ENCODE measurements around the gene NPC1. TPM values are rescaled to one million over a fixed set of nuclear protein-coding genes. Genes with fewer than 3 reads are reported as not detected.

The NPC1 gene
- total RNA-seq, 1 donor from 2014 or later, result 43.3 TPM

DNA sequence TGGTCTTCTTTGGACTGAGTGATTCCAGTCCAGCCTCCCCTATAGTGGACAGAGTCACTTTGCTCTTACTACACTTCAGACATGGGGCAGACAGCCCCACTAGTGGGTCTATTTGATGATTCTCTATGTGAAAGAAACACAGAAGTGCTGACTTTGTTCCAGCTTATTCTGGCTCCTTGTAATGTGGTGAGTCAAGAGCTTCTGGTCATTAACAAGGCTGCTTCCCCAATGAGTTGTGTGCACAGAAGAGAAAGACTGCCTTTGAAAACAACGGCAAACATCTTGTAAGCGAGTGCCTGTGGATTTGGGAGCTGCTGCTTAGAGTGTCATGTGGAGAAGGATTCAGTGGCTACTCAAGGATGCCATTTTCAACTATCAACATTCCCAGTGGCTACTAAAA lies 43.8 kb downstream of the NPC1 start:
- Mint-ChIP-seq H3K27ac (no peak overlapping the region), H3K4me3 (no peak overlapping the region), H3K9me3 (no peaks in the 10 kb centered on the region), H3K36me3 (peaks cover 31% of the 10 kb centered on the region), H3K27me3 (no peaks in the 10 kb centered on the region), H3K4me1 (ENCODE audit: unreplicated experiment) (no peaks in the 10 kb centered on the region)
- TF ChIP-seq, protein P1, sequence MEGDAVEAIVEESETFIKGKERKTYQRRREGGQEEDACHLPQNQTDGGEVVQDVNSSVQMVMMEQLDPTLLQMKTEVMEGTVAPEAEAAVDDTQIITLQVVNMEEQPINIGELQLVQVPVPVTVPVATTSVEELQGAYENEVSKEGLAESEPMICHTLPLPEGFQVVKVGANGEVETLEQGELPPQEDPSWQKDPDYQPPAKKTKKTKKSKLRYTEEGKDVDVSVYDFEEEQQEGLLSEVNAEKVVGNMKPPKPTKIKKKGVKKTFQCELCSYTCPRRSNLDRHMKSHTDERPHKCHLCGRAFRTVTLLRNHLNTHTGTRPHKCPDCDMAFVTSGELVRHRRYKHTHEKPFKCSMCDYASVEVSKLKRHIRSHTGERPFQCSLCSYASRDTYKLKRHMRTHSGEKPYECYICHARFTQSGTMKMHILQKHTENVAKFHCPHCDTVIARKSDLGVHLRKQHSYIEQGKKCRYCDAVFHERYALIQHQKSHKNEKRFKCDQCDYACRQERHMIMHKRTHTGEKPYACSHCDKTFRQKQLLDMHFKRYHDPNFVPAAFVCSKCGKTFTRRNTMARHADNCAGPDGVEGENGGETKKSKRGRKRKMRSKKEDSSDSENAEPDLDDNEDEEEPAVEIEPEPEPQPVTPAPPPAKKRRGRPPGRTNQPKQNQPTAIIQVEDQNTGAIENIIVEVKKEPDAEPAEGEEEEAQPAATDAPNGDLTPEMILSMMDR (conservative IDR thresholded peaks at IDR 0.05), result no peak
- DNase-seq (ENCODE audit: extremely low spot score, unreplicated experiment), result no peak

- no peak for DNase-seq (ENCODE audit: extremely low spot score, unreplicated experiment)
- TF ChIP-seq, protein P1 (conservative IDR thresholded peaks at IDR 0.05), result no peak
- no peaks in the 10 kb centered on the region for H3K27me3 Mint-ChIP-seq
- H3K27ac Mint-ChIP-seq, result no peak overlapping the region
- no peaks in the 10 kb centered on the region for H3K9me3 Mint-ChIP-seq
- H3K4me3 Mint-ChIP-seq, result no peak overlapping the region
- H3K4me1 Mint-ChIP-seq (ENCODE audit: unreplicated experiment), result no peaks in the 10 kb centered on the region
- H3K36me3 Mint-ChIP-seq, result peaks cover 29% of the 10 kb centered on the region
These were observed 44.8 kb downstream of the NPC1 start for GRCh38 chr18:23541349-23542093.

GRCh38 chr18:23540867-23541266 lies 45.4 kb downstream of the NPC1 start:
- no peak overlapping the region for H3K27ac Mint-ChIP-seq
- H3K27me3 Mint-ChIP-seq, result no peaks in the 10 kb centered on the region
- no peak overlapping the region for H3K4me3 Mint-ChIP-seq
- H3K36me3 Mint-ChIP-seq, result peaks cover 32% of the 10 kb centered on the region
- no peaks in the 10 kb centered on the region for H3K4me1 Mint-ChIP-seq (ENCODE audit: unreplicated experiment)
- TF ChIP-seq, protein P1 (conservative IDR thresholded peaks at IDR 0.05), result no peak
- no peaks in the 10 kb centered on the region for H3K9me3 Mint-ChIP-seq
- DNase-seq (ENCODE audit: extremely low spot score, unreplicated experiment), result no peak

DNA sequence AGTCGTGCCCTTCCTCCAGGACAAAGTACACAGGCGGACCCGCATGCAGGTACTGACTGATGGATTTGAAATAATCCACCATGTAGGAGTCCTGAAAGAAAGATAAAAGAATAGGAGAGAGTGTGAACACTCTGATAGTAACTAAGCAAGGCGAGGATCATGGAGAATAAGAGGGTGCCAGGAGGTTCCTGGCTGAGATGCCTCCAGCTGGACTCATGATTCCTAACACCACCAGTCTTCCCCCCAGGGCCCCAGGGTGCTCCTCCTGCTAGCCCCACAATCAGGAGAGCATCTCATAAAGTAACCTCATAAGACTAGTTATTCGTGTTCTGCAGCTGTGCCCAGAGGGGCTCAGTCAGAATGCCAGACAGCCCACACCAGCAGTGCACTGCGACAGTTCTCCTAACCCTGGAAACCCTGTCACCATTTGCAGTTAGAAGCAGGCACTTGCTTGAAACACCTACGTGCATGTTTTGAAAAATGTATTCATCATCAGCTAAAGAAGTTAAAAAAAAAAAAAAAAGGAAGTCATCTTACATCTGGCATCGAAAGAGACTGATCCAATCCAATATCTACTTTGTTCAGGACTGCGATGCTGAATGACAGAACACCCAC lies 46.3 kb downstream of the NPC1 start:
- DNase-seq (ENCODE audit: extremely low spot score, unreplicated experiment), result no peak
- TF ChIP-seq, protein P1 (conservative IDR thresholded peaks at IDR 0.05), result no peak
- H3K4me1 Mint-ChIP-seq (ENCODE audit: unreplicated experiment), result no peaks in the 10 kb centered on the region
- H3K36me3 Mint-ChIP-seq, result peaks cover 37% of the 10 kb centered on the region
- no peaks in the 10 kb centered on the region for H3K27me3 Mint-ChIP-seq
- H3K9me3 Mint-ChIP-seq, result no peaks in the 10 kb centered on the region
- H3K27ac Mint-ChIP-seq, result peak overlapping the region; percentile 26
- H3K4me3 Mint-ChIP-seq, result no peak overlapping the region

- no peaks in the 10 kb centered on the region for H3K9me3 Mint-ChIP-seq
- H3K4me3 Mint-ChIP-seq, result no peak overlapping the region
- DNase-seq (ENCODE audit: extremely low spot score, unreplicated experiment), result no peak
- no peaks in the 10 kb centered on the region for H3K4me1 Mint-ChIP-seq (ENCODE audit: unreplicated experiment)
- no peaks in the 10 kb centered on the region for H3K27me3 Mint-ChIP-seq
- TF ChIP-seq, protein P1 (conservative IDR thresholded peaks at IDR 0.05), result no peak
- no peak overlapping the region for H3K27ac Mint-ChIP-seq
- peaks cover 30% of the 10 kb centered on the region for H3K36me3 Mint-ChIP-seq
These were observed 47.0 kb downstream of the NPC1 start for GRCh38 chr18:23539296-23539695.
